Measurements from ENCODE around the gene CD1C. TPM values are rescaled to one million over a fixed set of nuclear protein-coding genes. Genes with fewer than 3 reads are reported as not detected.

CD1C gene
- total RNA-seq, 1 donor from 2014 or later = not detected

DNA sequence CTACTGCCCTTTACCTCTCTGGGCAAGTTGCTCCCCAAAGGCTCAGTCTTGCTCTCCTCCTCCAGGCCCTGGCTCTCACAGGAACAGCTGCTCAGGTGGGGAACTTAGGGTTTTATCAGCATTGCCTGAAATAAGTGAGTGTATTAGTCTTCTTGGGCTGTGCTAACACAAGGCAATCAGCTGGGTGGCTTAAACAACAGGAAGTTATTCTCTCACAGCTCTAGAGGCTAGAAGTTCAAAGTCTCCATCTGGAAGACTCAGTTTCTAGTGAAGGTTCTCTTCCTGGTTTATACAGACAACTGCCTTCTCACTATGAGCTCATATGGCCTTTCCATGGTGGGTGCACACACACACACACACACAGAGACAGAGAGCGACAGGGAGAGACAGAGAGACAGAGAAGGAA is 2.8 kb upstream of the CD1C start:
- Histone ChIP-seq H3K9ac (ENCODE audit: low read length) (no peak overlapping the region), H3K27ac (ENCODE audit: low read depth, low read length) (no peak overlapping the region), H3K27me3 (ENCODE audit: insufficient read depth, low read length) (no peaks in the 10 kb centered on the region), H3K9me3 (ENCODE audit: insufficient read depth, low read depth, low read length) (no peaks in the 10 kb centered on the region), H4K20me1 (ENCODE audit: insufficient read depth, low read length) (no peaks in the 10 kb centered on the region), H3K4me1 (ENCODE audit: insufficient read depth, low read length) (no peaks in the 10 kb centered on the region), H3K79me2 (ENCODE audit: insufficient read depth, low read length) (no peaks in the 10 kb centered on the region), H3K4me3 (ENCODE audit: insufficient read depth, low read depth, low read length) (no peak overlapping the region), H2AFZ (ENCODE audit: low read depth, low read length) (no peak overlapping the region), H3K36me3 (ENCODE audit: insufficient read depth, low read length) (no peaks in the 10 kb centered on the region), H3K4me2 (ENCODE audit: low read length) (no peak overlapping the region)
- no peak for DNase-seq (ENCODE audit: low read depth)
- no peak for FAIRE-seq
- TF ChIP-seq EZH2 (IDR thresholded peaks at IDR 0.05; ENCODE audit: insufficient read depth, low read length) = no peak
- TF ChIP-seq, protein P1, sequence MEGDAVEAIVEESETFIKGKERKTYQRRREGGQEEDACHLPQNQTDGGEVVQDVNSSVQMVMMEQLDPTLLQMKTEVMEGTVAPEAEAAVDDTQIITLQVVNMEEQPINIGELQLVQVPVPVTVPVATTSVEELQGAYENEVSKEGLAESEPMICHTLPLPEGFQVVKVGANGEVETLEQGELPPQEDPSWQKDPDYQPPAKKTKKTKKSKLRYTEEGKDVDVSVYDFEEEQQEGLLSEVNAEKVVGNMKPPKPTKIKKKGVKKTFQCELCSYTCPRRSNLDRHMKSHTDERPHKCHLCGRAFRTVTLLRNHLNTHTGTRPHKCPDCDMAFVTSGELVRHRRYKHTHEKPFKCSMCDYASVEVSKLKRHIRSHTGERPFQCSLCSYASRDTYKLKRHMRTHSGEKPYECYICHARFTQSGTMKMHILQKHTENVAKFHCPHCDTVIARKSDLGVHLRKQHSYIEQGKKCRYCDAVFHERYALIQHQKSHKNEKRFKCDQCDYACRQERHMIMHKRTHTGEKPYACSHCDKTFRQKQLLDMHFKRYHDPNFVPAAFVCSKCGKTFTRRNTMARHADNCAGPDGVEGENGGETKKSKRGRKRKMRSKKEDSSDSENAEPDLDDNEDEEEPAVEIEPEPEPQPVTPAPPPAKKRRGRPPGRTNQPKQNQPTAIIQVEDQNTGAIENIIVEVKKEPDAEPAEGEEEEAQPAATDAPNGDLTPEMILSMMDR (IDR thresholded peaks at IDR 0.05; ENCODE audit: insufficient read depth, low read depth, low read length) = no peak
- peaks cover 13% of the 10 kb centered on the region for H3K4me1 Mint-ChIP-seq (ENCODE audit: low read depth, unreplicated experiment)
- H3K27me3 Mint-ChIP-seq (ENCODE audit: low read depth, unreplicated experiment) = no peaks in the 10 kb centered on the region
- no peak overlapping the region for H3K27ac Mint-ChIP-seq (ENCODE audit: unreplicated experiment)
- no peaks in the 10 kb centered on the region for H3K36me3 Mint-ChIP-seq (ENCODE audit: low read depth, unreplicated experiment)
- no peak overlapping the region for H3K4me3 Mint-ChIP-seq (ENCODE audit: unreplicated experiment)
- peaks cover 3% of the 10 kb centered on the region for H3K9me3 Mint-ChIP-seq (ENCODE audit: unreplicated experiment)

DNA sequence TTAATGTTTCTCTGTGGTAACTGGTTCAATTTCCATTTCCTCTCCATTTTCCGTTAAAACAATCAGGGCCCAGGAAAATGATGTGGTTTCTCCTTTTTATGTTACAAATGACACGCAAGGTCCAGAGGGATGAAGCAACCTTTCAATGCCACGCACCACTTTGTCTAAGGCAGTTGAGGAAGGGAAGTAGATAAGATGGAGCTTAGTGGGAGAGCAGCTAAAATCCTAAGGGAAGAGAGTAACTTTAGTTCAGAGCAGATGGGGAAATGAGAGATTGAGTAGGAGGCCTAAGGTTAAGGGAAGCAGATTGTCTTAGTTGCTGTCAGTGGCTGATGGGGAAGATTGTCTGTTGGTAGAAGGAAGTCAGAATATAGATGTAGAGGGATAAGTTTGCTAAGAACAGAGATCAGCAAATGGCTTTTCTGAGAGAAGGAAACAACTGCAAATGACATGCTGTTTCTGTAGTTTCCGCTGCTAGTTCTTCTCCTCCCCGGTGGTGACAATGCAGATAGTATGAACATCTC is 660 bp downstream of the CD1C start:
- H3K9me3 Mint-ChIP-seq (ENCODE audit: unreplicated experiment) = no peaks in the 10 kb centered on the region
- H3K9me3 ChIP-seq (ENCODE audit: insufficient read depth, low read depth, low read length) = no peaks in the 10 kb centered on the region
- no peak overlapping the region for H3K9ac ChIP-seq (ENCODE audit: low read length)
- H3K4me2 ChIP-seq (ENCODE audit: low read length) = no peak overlapping the region
- H3K79me2 ChIP-seq (ENCODE audit: insufficient read depth, low read length) = no peaks in the 10 kb centered on the region
- H3K27me3 Mint-ChIP-seq (ENCODE audit: low read depth, unreplicated experiment) = no peaks in the 10 kb centered on the region
- H3K27ac ChIP-seq (ENCODE audit: low read depth, low read length) = no peak overlapping the region
- FAIRE-seq (no peak), DNase-seq (ENCODE audit: low read depth) (no peak)
- no peak overlapping the region for H3K4me3 Mint-ChIP-seq (ENCODE audit: unreplicated experiment)
- no peaks in the 10 kb centered on the region for H3K4me1 ChIP-seq (ENCODE audit: insufficient read depth, low read length)
- H3K27ac Mint-ChIP-seq (ENCODE audit: unreplicated experiment) = no peak overlapping the region
- TF ChIP-seq EZH2 (IDR thresholded peaks at IDR 0.05; ENCODE audit: insufficient read depth, low read length) = no peak
- TF ChIP-seq, protein P1 (IDR thresholded peaks at IDR 0.05; ENCODE audit: insufficient read depth, low read depth, low read length) = no peak
- H3K36me3 ChIP-seq (ENCODE audit: insufficient read depth, low read length) = no peaks in the 10 kb centered on the region
- no peaks in the 10 kb centered on the region for H3K36me3 Mint-ChIP-seq (ENCODE audit: low read depth, unreplicated experiment)
- H3K4me3 ChIP-seq (ENCODE audit: insufficient read depth, low read depth, low read length) = no peak overlapping the region
- H3K4me1 Mint-ChIP-seq (ENCODE audit: low read depth, unreplicated experiment) = peaks cover 6% of the 10 kb centered on the region
- no peak overlapping the region for H2AFZ ChIP-seq (ENCODE audit: low read depth, low read length)
- H3K27me3 ChIP-seq (ENCODE audit: insufficient read depth, low read length) = no peaks in the 10 kb centered on the region
- no peaks in the 10 kb centered on the region for H4K20me1 ChIP-seq (ENCODE audit: insufficient read depth, low read length)

DNA sequence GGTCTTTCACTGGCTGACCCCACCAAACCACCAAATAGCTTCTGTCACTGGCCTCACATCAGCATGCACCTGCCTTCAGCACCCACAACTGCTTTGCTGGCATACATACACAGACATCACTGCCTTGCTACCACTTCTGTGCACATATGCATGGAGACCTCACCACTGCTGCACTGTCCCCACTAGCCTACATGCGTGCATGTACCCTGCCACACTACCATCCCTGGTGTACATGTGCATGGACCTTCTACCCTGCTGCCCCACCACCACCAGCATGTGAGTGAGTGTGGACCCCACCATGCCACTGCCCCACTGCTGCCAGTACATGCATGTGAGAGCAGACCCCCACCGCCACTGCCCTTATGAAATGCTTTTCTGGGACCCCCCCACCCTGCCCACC is 6.1 kb downstream of the CD1C start:
- Mint-ChIP-seq H3K9me3 (ENCODE audit: unreplicated experiment) (peaks cover 8% of the 10 kb centered on the region), H3K4me3 (ENCODE audit: unreplicated experiment) (no peak overlapping the region), H3K27ac (ENCODE audit: unreplicated experiment) (no peak overlapping the region), H3K4me1 (ENCODE audit: low read depth, unreplicated experiment) (no peaks in the 10 kb centered on the region), H3K27me3 (ENCODE audit: low read depth, unreplicated experiment) (no peaks in the 10 kb centered on the region), H3K36me3 (ENCODE audit: low read depth, unreplicated experiment) (no peaks in the 10 kb centered on the region)
- no peak for DNase-seq (ENCODE audit: low read depth)
- Histone ChIP-seq H3K9me3 (ENCODE audit: insufficient read depth, low read depth, low read length) (no peaks in the 10 kb centered on the region), H2AFZ (ENCODE audit: low read depth, low read length) (no peak overlapping the region), H3K9ac (ENCODE audit: low read length) (no peak overlapping the region), H3K36me3 (ENCODE audit: insufficient read depth, low read length) (no peaks in the 10 kb centered on the region), H3K4me2 (ENCODE audit: low read length) (no peak overlapping the region), H3K4me3 (ENCODE audit: insufficient read depth, low read depth, low read length) (no peak overlapping the region), H3K79me2 (ENCODE audit: insufficient read depth, low read length) (no peaks in the 10 kb centered on the region), H3K4me1 (ENCODE audit: insufficient read depth, low read length) (no peaks in the 10 kb centered on the region), H3K27me3 (ENCODE audit: insufficient read depth, low read length) (no peaks in the 10 kb centered on the region), H3K27ac (ENCODE audit: low read depth, low read length) (no peak overlapping the region), H4K20me1 (ENCODE audit: insufficient read depth, low read length) (no peaks in the 10 kb centered on the region)
- TF ChIP-seq, protein P1 (IDR thresholded peaks at IDR 0.05; ENCODE audit: insufficient read depth, low read depth, low read length) = no peak
- no peak for TF ChIP-seq EZH2 (IDR thresholded peaks at IDR 0.05; ENCODE audit: insufficient read depth, low read length)
- FAIRE-seq = no peak
